A673 (cell line): ENCODE measurements around the gene ZNG1B.
"Not testable (repeated sequence)": the region's sequence is repeated elsewhere in the genome, so short reads cannot be mapped to it uniquely, and the experiment has no call there.

ENCODE experiments used
- CTCF ChIP-seq: fragments of 300-800, 200-600 bp; sonication (generic); conservative IDR thresholded peaks from 2 replicates; pipeline ENCODE4 v1.5.1; 2017; ENCODE audit warnings: low read depth, mild to moderate bottlenecking, antibody characterized with exemption, low read length, moderate library complexity, mixed read lengths
- EZH2 ChIP-seq: fragments of 200-600 bp; sonication (generic); IDR thresholded peaks from 2 replicates; pipeline ENCODE4 v1.6.1; 2017; ENCODE audit warnings: borderline replicate concordance, low read depth, mild to moderate bottlenecking, mixed read lengths, antibody characterized with exemption, low read length; ENCODE audit not compliant: poor library complexity, severe bottlenecking

DNA sequence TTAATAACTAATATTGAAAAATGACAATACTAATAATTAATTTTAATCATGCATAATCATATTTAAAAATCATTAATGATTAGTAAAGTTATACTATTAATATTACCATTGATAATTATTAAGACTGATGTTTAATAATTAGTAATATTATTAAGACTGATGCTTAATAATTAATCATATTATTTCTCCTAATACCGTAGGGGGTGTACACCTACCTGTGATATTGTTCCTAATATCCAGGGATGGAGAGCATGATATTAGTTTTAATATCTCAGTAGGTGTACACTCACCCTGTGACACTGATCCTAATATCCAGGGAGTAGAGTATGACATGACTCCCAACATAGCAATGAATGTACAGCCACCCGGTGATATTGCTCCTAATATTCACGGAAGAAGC lies 73.4 kb downstream of the ZNG1B start:
- TF ChIP-seq CTCF, EZH2: not testable (repeated sequence)
